Neural progenitor cell (in vitro differentiated cells): Measurements from ENCODE around the gene DLGAP5. TPM values are rescaled to one million over a fixed set of nuclear protein-coding genes. Genes with fewer than 3 reads are reported as not detected.

Source experiments
- DNase-seq: peaks from one replicate; pipeline ENCODE4 v3.0.0-alpha.2; 2016; ENCODE audit warnings: low spot score
- H2AFZ ChIP-seq: fragments of 200-600 bp; sonication (generic); replicated peaks from 2 replicates; pipeline ENCODE4 v1.6.1; 2016; ENCODE audit warnings: antibody characterized with exemption
- H3F3A ChIP-seq: fragments of 200-600 bp; sonication (generic); 2 replicates; pipeline ENCODE4 v1.6.1; 2016; ENCODE audit warnings: antibody characterized with exemption, low read depth
- H3K27ac ChIP-seq: fragments of 200-600 bp; sonication (generic); 2 replicates; pipeline ENCODE4 v1.5.1; 2016; ENCODE audit warnings: mild to moderate bottlenecking
- H3K27me3 ChIP-seq: fragments of 200-600 bp; sonication (generic); 2 replicates; pipeline ENCODE4 v1.6.1; 2016; ENCODE audit warnings: mild to moderate bottlenecking, moderate library complexity
- H3K36me3 ChIP-seq: fragments of 200-600 bp; sonication (generic); 2 replicates; pipeline ENCODE4 v1.5.1; 2016
- H3K4me1 ChIP-seq: fragments of 200-600 bp; sonication (generic); 2 replicates; pipeline ENCODE4 v1.6.1; 2016; ENCODE audit warnings: mixed run types
- H3K4me2 ChIP-seq: fragments of 200-600 bp; sonication (generic); 2 replicates; pipeline ENCODE4 v1.6.1; 2016
- H3K4me3 ChIP-seq: fragments of 200-600 bp; sonication (generic); 2 replicates; pipeline ENCODE4 v1.5.1; 2016
- H3K79me2 ChIP-seq: fragments of 200-600 bp; sonication (generic); 2 replicates; pipeline ENCODE4 v1.6.1; 2016; ENCODE audit warnings: low read depth
- H3K9ac ChIP-seq: fragments of 200-600 bp; sonication (generic); 2 replicates; pipeline ENCODE4 v1.6.1; 2016
- H3K9me3 ChIP-seq: fragments of 200-600 bp; sonication (generic); 2 replicates; pipeline ENCODE4 v1.5.1; 2016; ENCODE audit warnings: low read depth
- H4K20me1 ChIP-seq: fragments of 200-600 bp; sonication (generic); 2 replicates; pipeline ENCODE4 v1.6.1; 2016; ENCODE audit warnings: low read depth
- H3K27ac Mint-ChIP-seq: 3 replicates; pipeline ENCODE4 v1.8.0; 2021; ENCODE audit warnings: mixed read lengths
- H3K27me3 Mint-ChIP-seq: 2 replicates; pipeline ENCODE4 v1.8.0; 2022; ENCODE audit warnings: low read depth, mild to moderate bottlenecking, inconsistent platforms, moderate library complexity, mixed read lengths; ENCODE audit not compliant: insufficient read depth
- H3K36me3 Mint-ChIP-seq: 3 replicates; pipeline ENCODE4 v1.8.0; 2021; ENCODE audit warnings: mixed read lengths
- H3K4me1 Mint-ChIP-seq: 3 replicates; pipeline ENCODE4 v1.8.0; 2021; ENCODE audit warnings: mixed read lengths
- H3K4me3 Mint-ChIP-seq: 3 replicates; pipeline ENCODE4 v1.8.0; 2021; ENCODE audit warnings: mild to moderate bottlenecking, moderate library complexity, mixed read lengths
- H3K9me3 Mint-ChIP-seq: 3 replicates; pipeline ENCODE4 v1.8.0; 2020; ENCODE audit warnings: mixed read lengths
- CTCF ChIP-seq: fragments of 200-600 bp; sonication (generic); IDR thresholded peaks from 2 replicates; pipeline ENCODE4 v1.5.1; 2017; ENCODE audit warnings: antibody characterized with exemption, mild to moderate bottlenecking
- EZH2 ChIP-seq: fragments of 200-600 bp; sonication (generic); IDR thresholded peaks from 2 replicates; pipeline ENCODE4 v1.6.1; 2017; ENCODE audit warnings: antibody characterized with exemption, mild to moderate bottlenecking, moderate library complexity
- EZH2phosphoT487 ChIP-seq: fragments of 200-600 bp; sonication (generic); IDR thresholded peaks from 2 replicates; pipeline ENCODE4 v1.6.1; 2017; ENCODE audit warnings: antibody characterized with exemption
- total RNA-seq: library from RNA; depleted of rRNA; stranded (reverse); fragments of >200 nt; gene quantifications from 2 replicates; pipeline ENCODE4 v1.2.3, GENCODE V29; 2015; ENCODE audit warnings: low replicate concordance

Gene DLGAP5
- total RNA-seq, 1 donor from 2014 or later: 313 TPM

- TF ChIP-seq CTCF: no peak
- H2AFZ ChIP-seq: no peak overlapping the region
- no peak overlapping the region for H3K4me3 Mint-ChIP-seq
- no peak overlapping the region for H3K27ac Mint-ChIP-seq
- no peak overlapping the region for H3K9ac ChIP-seq
- H3K36me3 ChIP-seq: no peaks in the 10 kb centered on the region
- no peak overlapping the region for H3K4me3 ChIP-seq
- no peak overlapping the region for H3K4me2 ChIP-seq
- peaks cover 4% of the 10 kb centered on the region for H3K27me3 Mint-ChIP-seq
- no peaks in the 10 kb centered on the region for H3K4me1 ChIP-seq
- no peak for DNase-seq
- H3K36me3 Mint-ChIP-seq: no peaks in the 10 kb centered on the region
- H3K27ac ChIP-seq: no peak overlapping the region
- no peaks in the 10 kb centered on the region for H4K20me1 ChIP-seq
- no peaks in the 10 kb centered on the region for H3K9me3 ChIP-seq
- H3K79me2 ChIP-seq: no peaks in the 10 kb centered on the region
- H3F3A ChIP-seq: no peaks in the 10 kb centered on the region
- H3K9me3 Mint-ChIP-seq: no peaks in the 10 kb centered on the region
- H3K27me3 ChIP-seq: peaks cover 57% of the 10 kb centered on the region
- H3K4me1 Mint-ChIP-seq: no peaks in the 10 kb centered on the region
Observed at GRCh38 chr14:55238019-55238680, 46.8 kb upstream of the DLGAP5 start.

GRCh38 chr14:55233591-55233990 is 42.2 kb upstream of the DLGAP5 start:
- H3F3A ChIP-seq: no peaks in the 10 kb centered on the region
- no peak overlapping the region for H3K4me2 ChIP-seq
- H3K9ac ChIP-seq: no peak overlapping the region
- H3K36me3 ChIP-seq: no peaks in the 10 kb centered on the region
- H3K27ac ChIP-seq: no peak overlapping the region
- H2AFZ ChIP-seq: no peak overlapping the region
- H3K79me2 ChIP-seq: no peaks in the 10 kb centered on the region
- no peak for DNase-seq
- Mint-ChIP-seq H3K36me3 (no peaks in the 10 kb centered on the region), H3K27me3 (peaks cover 4% of the 10 kb centered on the region), H3K9me3 (peaks cover 3% of the 10 kb centered on the region), H3K4me1 (no peaks in the 10 kb centered on the region), H3K4me3 (no peak overlapping the region), H3K27ac (no peak overlapping the region)
- H3K4me1 ChIP-seq: no peaks in the 10 kb centered on the region
- TF ChIP-seq CTCF: no peak
- TF ChIP-seq EZH2: no peak
- no peak for TF ChIP-seq EZH2phosphoT487
- no peak overlapping the region for H3K4me3 ChIP-seq
- no peaks in the 10 kb centered on the region for H3K9me3 ChIP-seq
- H4K20me1 ChIP-seq: no peaks in the 10 kb centered on the region
- peaks cover 19% of the 10 kb centered on the region for H3K27me3 ChIP-seq

- Histone ChIP-seq H3F3A (no peaks in the 10 kb centered on the region), H3K79me2 (no peaks in the 10 kb centered on the region), H3K27me3 (no peaks in the 10 kb centered on the region), H3K27ac (no peak overlapping the region), H3K4me1 (no peaks in the 10 kb centered on the region), H3K9ac (no peak overlapping the region), H3K9me3 (peaks cover 7% of the 10 kb centered on the region), H2AFZ (no peak overlapping the region), H3K4me3 (no peak overlapping the region), H3K4me2 (no peak overlapping the region), H3K36me3 (no peaks in the 10 kb centered on the region), H4K20me1 (no peaks in the 10 kb centered on the region)
- Mint-ChIP-seq H3K9me3 (peaks cover 12% of the 10 kb centered on the region), H3K4me1 (no peaks in the 10 kb centered on the region), H3K4me3 (no peak overlapping the region), H3K36me3 (peaks cover 2% of the 10 kb centered on the region), H3K27ac (no peak overlapping the region), H3K27me3 (peaks cover 2% of the 10 kb centered on the region)
- TF ChIP-seq EZH2 (no peak), EZH2phosphoT487 (no peak), CTCF (no peak)
- DNase-seq: no peak
Observed at GRCh38 chr14:55228261-55228660, 36.9 kb upstream of the DLGAP5 start.
